ENCODE results near the gene RASSF6.

DNA sequence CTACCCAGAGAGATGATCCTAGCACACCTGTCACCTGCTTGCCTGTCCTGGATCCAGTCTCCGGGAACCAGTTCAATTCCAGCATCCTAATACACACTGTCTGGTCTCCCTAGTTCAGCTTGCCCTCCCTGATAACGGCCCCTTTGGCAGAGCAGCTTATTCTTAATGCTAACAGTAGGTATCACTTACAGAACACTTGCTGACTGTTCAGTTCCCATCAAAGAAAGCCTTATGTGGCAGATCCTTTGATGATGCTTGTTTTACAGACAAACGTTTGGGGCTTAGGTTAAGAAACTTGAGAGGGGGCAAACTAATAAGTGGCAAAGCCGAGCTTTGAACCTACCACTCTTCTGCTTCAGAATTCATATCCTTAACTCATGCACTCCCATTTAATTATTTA is 890 bp downstream of the RASSF6 start:
- TF ChIP-seq ESRRA (CRISPR knock-in tag; IDR thresholded peaks at IDR 0.05; ENCODE audit: borderline replicate concordance) (no peak), PRDM15 (CRISPR knock-in tag; IDR thresholded peaks at IDR 0.05) (no peak), CBFB (CRISPR knock-in tag; IDR thresholded peaks at IDR 0.05; ENCODE audit: low read depth) (no peak), GABPB1 (CRISPR knock-in tag; IDR thresholded peaks at IDR 0.05) (no peak)
- TF ChIP-seq, protein P1, sequence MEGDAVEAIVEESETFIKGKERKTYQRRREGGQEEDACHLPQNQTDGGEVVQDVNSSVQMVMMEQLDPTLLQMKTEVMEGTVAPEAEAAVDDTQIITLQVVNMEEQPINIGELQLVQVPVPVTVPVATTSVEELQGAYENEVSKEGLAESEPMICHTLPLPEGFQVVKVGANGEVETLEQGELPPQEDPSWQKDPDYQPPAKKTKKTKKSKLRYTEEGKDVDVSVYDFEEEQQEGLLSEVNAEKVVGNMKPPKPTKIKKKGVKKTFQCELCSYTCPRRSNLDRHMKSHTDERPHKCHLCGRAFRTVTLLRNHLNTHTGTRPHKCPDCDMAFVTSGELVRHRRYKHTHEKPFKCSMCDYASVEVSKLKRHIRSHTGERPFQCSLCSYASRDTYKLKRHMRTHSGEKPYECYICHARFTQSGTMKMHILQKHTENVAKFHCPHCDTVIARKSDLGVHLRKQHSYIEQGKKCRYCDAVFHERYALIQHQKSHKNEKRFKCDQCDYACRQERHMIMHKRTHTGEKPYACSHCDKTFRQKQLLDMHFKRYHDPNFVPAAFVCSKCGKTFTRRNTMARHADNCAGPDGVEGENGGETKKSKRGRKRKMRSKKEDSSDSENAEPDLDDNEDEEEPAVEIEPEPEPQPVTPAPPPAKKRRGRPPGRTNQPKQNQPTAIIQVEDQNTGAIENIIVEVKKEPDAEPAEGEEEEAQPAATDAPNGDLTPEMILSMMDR (IDR thresholded peaks at IDR 0.05), result no peak
- TF ChIP-seq, protein P2, sequence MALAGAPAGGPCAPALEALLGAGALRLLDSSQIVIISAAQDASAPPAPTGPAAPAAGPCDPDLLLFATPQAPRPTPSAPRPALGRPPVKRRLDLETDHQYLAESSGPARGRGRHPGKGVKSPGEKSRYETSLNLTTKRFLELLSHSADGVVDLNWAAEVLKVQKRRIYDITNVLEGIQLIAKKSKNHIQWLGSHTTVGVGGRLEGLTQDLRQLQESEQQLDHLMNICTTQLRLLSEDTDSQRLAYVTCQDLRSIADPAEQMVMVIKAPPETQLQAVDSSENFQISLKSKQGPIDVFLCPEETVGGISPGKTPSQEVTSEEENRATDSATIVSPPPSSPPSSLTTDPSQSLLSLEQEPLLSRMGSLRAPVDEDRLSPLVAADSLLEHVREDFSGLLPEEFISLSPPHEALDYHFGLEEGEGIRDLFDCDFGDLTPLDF (CRISPR knock-in tag; IDR thresholded peaks at IDR 0.05), result no peak

Measured in WTC11 (cell line).